H1 (cell line): ENCODE data around the gene PPP2R3A. TPM values are rescaled to one million over a fixed set of nuclear protein-coding genes. Genes with fewer than 3 reads are reported as not detected.

ENCODE experiments used
- BRCA1 ChIP-seq: IDR thresholded peaks from 2 replicates; pipeline ENCODE4 v1.6.1; 2012; ENCODE audit warnings: low read depth, low read length, improper control_type of control experiment
- CHD1 ChIP-seq: IDR thresholded peaks from 2 replicates; pipeline ENCODE4 v1.6.1; 2012; ENCODE audit warnings: low read depth, low read length, improper control_type of control experiment
- NRF1 ChIP-seq: IDR thresholded peaks from 2 replicates; pipeline ENCODE4 v1.6.1; 2011; ENCODE audit warnings: mild to moderate bottlenecking, low read depth, low read length, improper control_type of control experiment
- PHF8 ChIP-seq: fragments of 200-600 bp; sonication (generic); conservative IDR thresholded peaks from 2 replicates; pipeline ENCODE4 v1.7.1; 2012; ENCODE audit warnings: low read depth, mild to moderate bottlenecking, inconsistent platforms, low read length, moderate library complexity
- RBBP5 ChIP-seq: IDR thresholded peaks from 2 replicates; pipeline ENCODE4 v1.7.1; 2012; ENCODE audit warnings: low read depth, mild to moderate bottlenecking, inconsistent platforms, low read length, moderate library complexity, borderline replicate concordance
- TAF1 ChIP-seq: IDR thresholded peaks from 2 replicates; pipeline ENCODE4 v1.6.1; 2011; ENCODE audit warnings: mild to moderate bottlenecking, low read depth, low read length
- TEAD4 ChIP-seq: IDR thresholded peaks from 2 replicates; pipeline ENCODE4 v1.6.1; 2012; ENCODE audit warnings: low read depth, low read length, inconsistent platforms, mixed read lengths
- polyA plus RNA-seq, 7 experiments: library from polyadenylated mRNA; depleted of rRNA in 3 of 7; stranded (reverse) in 5 of 7; unstranded in 2 of 7; fragments of >200 nt in 5 of 7; fragments of 200-250 nt in 2 of 7; gene quantifications; 1 replicate in 5 of 7; 2 replicates in 1 of 7; 4 replicates in 1 of 7; pipeline versions ENCODE4 v1.2.1 to v1.2.3, GENCODE V29; 2011 to 2013; ENCODE audit warnings: missing spikeins in 2 of 7, mixed read lengths in 2 of 7
- total RNA-seq: library from RNA; stranded (reverse); fragmentation: NEBNext Ultra II Directional; extraction: Animal tissue kit (Norgen Biotek cat#: 25700); gene quantifications from 2 replicates; pipeline ENCODE4 v1.2.1, GENCODE V29; 2021

Gene PPP2R3A
- total and polyA plus RNA-seq, 2 of the 8 experiments (the other 6 are each of a cell fraction or from before 2014, with no cell fraction given): 4.1 to 15.2 TPM

DNA sequence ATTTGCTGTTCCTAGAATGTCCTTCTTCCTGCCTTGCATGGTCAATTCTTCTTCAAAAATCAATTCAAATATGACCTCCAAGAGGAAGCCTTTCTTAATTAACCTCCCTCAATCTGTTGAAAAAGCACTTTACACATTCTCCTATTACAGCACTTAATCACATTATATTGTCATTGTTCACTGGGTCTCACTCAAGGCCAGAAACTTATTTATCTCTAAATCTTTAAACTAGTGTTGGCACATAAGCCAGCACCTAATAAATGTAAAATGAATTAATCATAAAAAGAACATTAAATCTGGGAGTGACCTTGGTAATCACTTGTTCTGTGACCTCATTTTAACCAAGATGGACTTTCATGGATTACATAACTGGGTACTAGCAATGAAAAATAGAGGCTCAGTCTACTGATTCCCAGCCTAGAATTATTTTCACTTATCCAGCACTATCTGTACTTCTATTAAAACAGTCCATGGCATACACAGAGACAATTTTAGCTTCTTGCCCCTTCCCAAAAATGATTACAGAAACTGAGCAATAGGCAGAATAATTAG, 208.5 kb downstream of the PPP2R3A start (continued):
- TF ChIP-seq RBBP5: no peak
- no peak for TF ChIP-seq TEAD4
- no peak for TF ChIP-seq TAF1
- TF ChIP-seq PHF8: no peak
- no peak for TF ChIP-seq NRF1
- TF ChIP-seq CHD1: no peak
- TF ChIP-seq BRCA1: no peak
